ENCODE results near the gene YKT6.

Gene YKT6

DNA sequence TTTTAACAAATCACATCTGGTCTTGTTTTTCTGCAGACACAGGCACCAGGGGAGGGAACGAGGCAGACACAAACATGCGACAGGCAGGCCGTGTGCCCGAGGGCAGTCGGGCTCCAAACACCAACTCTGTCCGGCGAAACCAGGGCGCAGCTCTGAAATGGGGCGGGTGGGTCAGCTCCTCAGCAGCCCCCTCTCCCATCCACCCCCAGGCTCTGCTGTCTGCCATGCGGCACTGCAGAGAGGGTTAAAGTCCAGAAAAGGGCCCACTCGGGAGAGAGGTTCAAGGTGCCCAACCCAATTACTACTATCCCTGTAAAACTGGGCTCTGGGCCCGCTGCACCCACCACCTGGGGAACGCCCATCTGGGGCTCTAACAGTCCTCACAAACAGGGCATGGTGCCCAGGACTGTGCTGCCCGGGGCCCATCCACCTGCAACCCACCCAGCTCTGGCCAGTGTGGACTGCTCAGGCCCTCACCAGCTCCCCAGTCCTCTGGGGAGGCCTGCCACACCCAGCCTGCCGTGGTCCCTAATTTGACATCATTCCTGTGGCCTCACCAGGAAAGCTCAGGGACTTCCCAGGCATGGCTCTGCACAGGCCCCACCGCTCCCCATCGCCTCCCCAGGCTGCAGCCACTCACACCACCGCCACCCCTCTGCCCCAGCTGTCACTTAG, 18.7 kb downstream of the YKT6 start:
- Histone ChIP-seq H3K4me3 (ENCODE audit: severe bottlenecking) (no peak overlapping the region), H3K27me3 (ENCODE audit: insufficient read depth, poor library complexity, severe bottlenecking) (no peaks in the 10 kb centered on the region), H3K4me1 (ENCODE audit: insufficient read depth, poor library complexity, severe bottlenecking) (peaks cover 9% of the 10 kb centered on the region), H3K27ac (ENCODE audit: poor library complexity, severe bottlenecking) (no peak overlapping the region), H3K9me3 (ENCODE audit: severe bottlenecking) (no peaks in the 10 kb centered on the region), H3K36me3 (ENCODE audit: low read depth) (no peaks in the 10 kb centered on the region)
- ATAC-seq (ENCODE audit: low read depth), result no peak
- TF ChIP-seq CTCF (IDR thresholded peaks at IDR 0.05; ENCODE audit: poor library complexity, severe bottlenecking), result no peak
- peak; percentile 31 for DNase-seq (ENCODE audit: low spot score)

DNA sequence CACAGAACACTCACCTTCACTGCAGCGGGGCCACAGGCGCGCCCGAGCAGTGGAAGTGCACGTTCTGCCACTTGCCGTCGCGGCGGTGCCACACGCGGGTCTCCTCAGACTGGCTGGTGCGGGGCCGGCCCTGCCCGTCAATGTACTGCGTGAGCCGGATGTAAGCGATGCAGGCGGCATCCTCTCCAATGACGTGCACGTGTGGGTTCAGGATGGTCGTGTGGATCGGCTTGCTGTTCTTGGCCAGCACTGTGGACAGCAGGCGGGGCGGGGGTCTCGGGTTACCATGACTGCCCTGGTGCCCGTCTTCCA, 19.2 kb downstream of the YKT6 start:
- Histone ChIP-seq H3K27ac (ENCODE audit: poor library complexity, severe bottlenecking) (no peak overlapping the region), H3K4me3 (ENCODE audit: severe bottlenecking) (no peak overlapping the region), H3K4me1 (ENCODE audit: insufficient read depth, poor library complexity, severe bottlenecking) (peaks cover 14% of the 10 kb centered on the region), H3K9me3 (ENCODE audit: severe bottlenecking) (no peaks in the 10 kb centered on the region), H3K36me3 (ENCODE audit: low read depth) (no peaks in the 10 kb centered on the region), H3K27me3 (ENCODE audit: insufficient read depth, poor library complexity, severe bottlenecking) (no peaks in the 10 kb centered on the region)
- no peak for TF ChIP-seq CTCF (IDR thresholded peaks at IDR 0.05; ENCODE audit: poor library complexity, severe bottlenecking)
- peak; percentile 55 for DNase-seq (ENCODE audit: low spot score)
- ATAC-seq (ENCODE audit: low read depth), result no peak

DNA sequence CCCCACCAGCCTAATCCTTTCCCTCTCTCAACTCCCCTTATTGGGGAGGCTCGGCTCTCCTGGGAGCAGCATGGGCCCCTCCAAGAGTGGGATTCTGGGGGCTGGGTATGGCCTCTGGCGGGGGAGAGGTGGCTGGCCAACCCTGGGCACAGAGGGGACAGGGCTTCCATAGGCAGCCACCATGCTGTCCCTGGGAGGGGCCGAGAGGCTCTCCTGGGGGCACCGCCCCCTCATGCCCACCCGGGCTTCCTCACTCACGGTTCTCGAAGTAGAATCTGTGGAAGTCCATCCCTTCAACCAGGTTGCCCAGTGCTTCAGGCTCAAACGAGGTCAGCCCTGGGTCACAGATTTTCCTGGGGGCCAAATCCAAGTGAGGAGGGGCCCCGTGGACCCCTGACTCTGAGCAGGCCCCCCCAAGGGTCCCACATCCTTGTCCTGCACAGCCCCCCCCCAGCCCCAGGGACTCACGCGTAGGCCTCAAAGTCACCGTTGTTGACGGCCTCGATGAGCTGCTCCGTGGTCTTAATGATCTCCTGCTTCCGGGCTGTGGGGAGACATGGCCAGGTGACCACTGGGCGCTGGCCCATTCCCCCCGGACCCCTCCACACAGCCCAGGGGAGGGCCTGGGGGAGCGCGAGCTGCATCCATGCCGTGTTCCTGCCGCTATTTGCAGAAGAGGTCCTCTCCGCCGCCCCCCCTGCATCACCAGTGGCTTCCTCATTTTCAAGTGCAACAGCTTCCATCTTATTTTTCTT, 19.8 kb downstream of the YKT6 start:
- H3K9me3 ChIP-seq (ENCODE audit: severe bottlenecking), result no peaks in the 10 kb centered on the region
- no peak overlapping the region for H3K27ac ChIP-seq (ENCODE audit: poor library complexity, severe bottlenecking)
- TF ChIP-seq CTCF (IDR thresholded peaks at IDR 0.05; ENCODE audit: poor library complexity, severe bottlenecking), result no peak
- peaks cover 16% of the 10 kb centered on the region for H3K4me1 ChIP-seq (ENCODE audit: insufficient read depth, poor library complexity, severe bottlenecking)
- no peaks in the 10 kb centered on the region for H3K27me3 ChIP-seq (ENCODE audit: insufficient read depth, poor library complexity, severe bottlenecking)
- DNase-seq (ENCODE audit: low spot score) (peak; percentile 44), ATAC-seq (ENCODE audit: low read depth) (no peak)
- H3K4me3 ChIP-seq (ENCODE audit: severe bottlenecking), result no peak overlapping the region
- no peaks in the 10 kb centered on the region for H3K36me3 ChIP-seq (ENCODE audit: low read depth)

DNA sequence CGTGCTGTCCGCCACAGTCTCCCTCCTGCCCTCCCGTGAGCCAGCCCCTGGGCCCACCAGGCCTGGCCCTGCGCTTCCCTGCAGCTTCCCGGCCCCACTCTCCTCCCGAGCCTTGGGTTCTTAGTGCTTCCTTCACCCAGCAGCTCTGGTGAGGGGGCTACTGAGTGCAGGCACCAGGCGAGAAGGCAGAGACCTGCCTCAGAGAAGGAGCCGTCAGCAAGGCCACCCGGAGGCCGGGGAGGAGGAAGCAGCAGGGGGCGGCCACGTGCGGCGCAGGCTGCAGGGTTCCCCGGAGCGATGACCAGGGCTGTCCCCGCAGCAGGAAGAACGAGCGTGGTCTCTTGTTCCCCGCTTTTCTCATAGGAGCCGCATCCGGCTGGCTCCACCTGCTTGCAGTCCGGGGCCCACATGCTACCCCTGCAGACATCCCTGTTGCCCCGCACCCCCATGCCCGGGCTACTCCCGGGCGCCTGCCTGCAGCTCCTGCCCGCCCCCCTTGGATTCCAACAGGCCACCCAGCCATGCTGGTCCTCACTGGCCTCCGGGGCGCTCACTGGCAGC, 20.5 kb downstream of the YKT6 start:
- H3K4me3 ChIP-seq (ENCODE audit: severe bottlenecking), result no peak overlapping the region
- peaks cover 21% of the 10 kb centered on the region for H3K4me1 ChIP-seq (ENCODE audit: insufficient read depth, poor library complexity, severe bottlenecking)
- DNase-seq (ENCODE audit: low spot score) (peak; percentile 64), ATAC-seq (ENCODE audit: low read depth) (no peak)
- no peaks in the 10 kb centered on the region for H3K27me3 ChIP-seq (ENCODE audit: insufficient read depth, poor library complexity, severe bottlenecking)
- no peak overlapping the region for H3K27ac ChIP-seq (ENCODE audit: poor library complexity, severe bottlenecking)
- no peak for TF ChIP-seq CTCF (IDR thresholded peaks at IDR 0.05; ENCODE audit: poor library complexity, severe bottlenecking)
- no peaks in the 10 kb centered on the region for H3K36me3 ChIP-seq (ENCODE audit: low read depth)
- no peaks in the 10 kb centered on the region for H3K9me3 ChIP-seq (ENCODE audit: severe bottlenecking)

- H3K4me3 ChIP-seq (ENCODE audit: severe bottlenecking), result no peak overlapping the region
- peaks cover 21% of the 10 kb centered on the region for H3K4me1 ChIP-seq (ENCODE audit: insufficient read depth, poor library complexity, severe bottlenecking)
- H3K27ac ChIP-seq (ENCODE audit: poor library complexity, severe bottlenecking), result no peak overlapping the region
- no peaks in the 10 kb centered on the region for H3K36me3 ChIP-seq (ENCODE audit: low read depth)
- TF ChIP-seq CTCF (IDR thresholded peaks at IDR 0.05; ENCODE audit: poor library complexity, severe bottlenecking), result no peak
- DNase-seq (ENCODE audit: low spot score), result peak; percentile 30
- no peak for ATAC-seq (ENCODE audit: low read depth)
- no peaks in the 10 kb centered on the region for H3K27me3 ChIP-seq (ENCODE audit: insufficient read depth, poor library complexity, severe bottlenecking)
- H3K9me3 ChIP-seq (ENCODE audit: severe bottlenecking), result no peaks in the 10 kb centered on the region
Measured at GRCh38 chr7:44222074-44222473, 21.3 kb downstream of the YKT6 start.
